8988T (cell line): Measurements from ENCODE around the gene KLHDC9.
A peak's percentile ranks its signal among the peaks of the same experiment; 100 is the strongest.
"Not testable (repeated sequence)": the region's sequence is repeated elsewhere in the genome, so short reads cannot be mapped to it uniquely, and the experiment has no call there.

ENCODE experiments used
- DNase-seq: peaks from one replicate; pipeline ENCODE4 v3.0.0; 2011

The KLHDC9 gene

GRCh38 chr1:161098210-161099068, at the start of gene KLHDC9:
Gene KLHDC9 (plus strand): TSS chr1:161098361. CDS start chr1:161098536, 175 bp downstream.
- DNase-seq: peak; percentile 90

- DNase-seq: no peak
Measured at GRCh38 chr1:161048949-161049722, 49.0 kb upstream of the KLHDC9 start.

GRCh38 chr1:161051219-161051618, 46.9 kb upstream of the KLHDC9 start:
- DNase-seq: no peak

GRCh38 chr1:161052899-161053298, 45.3 kb upstream of the KLHDC9 start:
- DNase-seq: no peak

- no peak for DNase-seq
Measured at GRCh38 chr1:161054232-161054631, 43.9 kb upstream of the KLHDC9 start.

GRCh38 chr1:161054805-161055204, 43.4 kb upstream of the KLHDC9 start:
- DNase-seq: no peak

GRCh38 chr1:161059293-161059692, 38.9 kb upstream of the KLHDC9 start:
- DNase-seq: no peak

GRCh38 chr1:161061419-161061818, 36.7 kb upstream of the KLHDC9 start:
- no peak for DNase-seq

GRCh38 chr1:161063936-161064335, 34.2 kb upstream of the KLHDC9 start:
- not testable (repeated sequence) for DNase-seq

- DNase-seq: not testable (repeated sequence)
Measured at GRCh38 chr1:161065681-161066080, 32.5 kb upstream of the KLHDC9 start.

- DNase-seq: no peak
Measured at GRCh38 chr1:161066694-161067093, 31.5 kb upstream of the KLHDC9 start.

GRCh38 chr1:161068306-161069234, 29.6 kb upstream of the KLHDC9 start:
- DNase-seq: no peak

- DNase-seq: no peak
Measured at GRCh38 chr1:161069241-161069640, 28.9 kb upstream of the KLHDC9 start.

- DNase-seq: no peak
Measured at GRCh38 chr1:161069731-161070270, 28.4 kb upstream of the KLHDC9 start, which contains the start of gene ARHGAP30. Gene ARHGAP30 (minus strand): TSS chr1:161069891. CDS start chr1:161069624, 267 bp downstream.

GRCh38 chr1:161070761-161071160, 27.4 kb upstream of the KLHDC9 start:
- no peak for DNase-seq

- DNase-seq: peak; percentile 80
Measured at GRCh38 chr1:161071886-161072371, 26.2 kb upstream of the KLHDC9 start.

- DNase-seq: no peak
Measured at GRCh38 chr1:161072751-161073449, 25.3 kb upstream of the KLHDC9 start.

GRCh38 chr1:161073474-161074121, 24.6 kb upstream of the KLHDC9 start:
- DNase-seq: no peak

GRCh38 chr1:161074676-161075368, 23.3 kb upstream of the KLHDC9 start:
- DNase-seq: no peak

GRCh38 chr1:161076410-161076809, 21.8 kb upstream of the KLHDC9 start:
- no peak for DNase-seq
